ENCODE measurements around the gene FOXP1.
"Not testable (repeated sequence)": the region's sequence is repeated elsewhere in the genome, so short reads cannot be mapped to it uniquely, and the experiment has no call there.

FOXP1 gene

GRCh38 chr3:71453822-71454511 is 129.6 kb downstream of the FOXP1 start:
- no peak for DNase-seq

DNA sequence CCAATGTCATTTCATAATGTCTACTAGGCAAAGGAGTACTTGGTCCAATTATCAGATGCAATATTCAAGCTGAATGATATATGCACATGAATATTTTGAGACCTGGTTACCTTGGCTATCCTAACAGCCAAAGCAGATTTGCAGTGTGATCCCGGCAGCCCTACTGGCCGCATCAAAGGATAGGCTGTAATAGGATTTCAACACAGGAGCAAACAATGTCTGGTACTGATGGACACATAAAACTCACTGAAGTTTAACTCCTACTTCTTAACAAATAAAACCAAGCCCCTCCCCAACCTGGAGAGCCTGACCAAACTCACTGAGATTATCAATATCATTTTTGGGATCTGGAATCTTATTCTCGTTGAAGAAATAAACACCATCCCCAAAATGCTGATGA is 130.2 kb downstream of the FOXP1 start:
- no peak for DNase-seq

DNA sequence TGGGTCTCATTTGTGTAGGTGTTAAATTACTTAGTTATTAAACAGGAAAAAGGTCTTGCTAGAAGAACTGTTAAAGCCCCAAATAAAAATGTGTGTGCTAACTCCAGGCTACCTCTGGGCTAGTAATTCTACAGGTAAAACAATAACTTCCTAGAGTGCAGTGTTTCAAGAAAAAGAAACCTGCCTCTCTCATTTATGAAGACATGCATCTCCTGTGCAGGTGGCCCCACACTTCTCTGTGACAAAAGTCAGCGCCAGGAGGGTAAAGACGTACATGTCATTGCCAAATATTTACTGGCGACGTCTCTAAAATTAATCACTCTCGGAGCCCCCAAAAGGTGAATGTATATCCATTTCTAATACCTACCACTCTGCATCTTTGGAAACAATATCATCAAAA is 131.7 kb downstream of the FOXP1 start:
- DNase-seq, result no peak

GRCh38 chr3:71451060-71451459 is 132.5 kb downstream of the FOXP1 start:
- no peak for DNase-seq

GRCh38 chr3:71450162-71450561 is 133.4 kb downstream of the FOXP1 start:
- no peak for DNase-seq

DNA sequence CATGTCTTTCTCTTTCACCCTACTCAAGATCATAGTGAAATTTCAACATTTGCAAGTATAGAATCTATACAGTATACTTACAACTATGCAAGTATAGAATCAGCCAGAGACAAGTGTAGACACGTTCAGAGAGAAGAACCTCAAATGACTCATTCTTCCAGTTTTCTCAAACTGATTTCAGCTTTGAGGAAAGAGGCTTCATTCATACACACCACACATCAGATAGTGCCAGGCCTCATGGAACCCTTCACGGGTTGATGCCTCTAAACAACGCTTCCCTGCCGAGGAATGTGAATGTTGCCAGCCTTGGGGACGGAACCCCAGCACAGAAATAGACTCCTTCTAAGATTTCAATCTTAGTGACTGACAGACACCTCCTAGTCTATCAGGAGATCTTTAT is 135.7 kb downstream of the FOXP1 start:
- no peak for DNase-seq

DNA sequence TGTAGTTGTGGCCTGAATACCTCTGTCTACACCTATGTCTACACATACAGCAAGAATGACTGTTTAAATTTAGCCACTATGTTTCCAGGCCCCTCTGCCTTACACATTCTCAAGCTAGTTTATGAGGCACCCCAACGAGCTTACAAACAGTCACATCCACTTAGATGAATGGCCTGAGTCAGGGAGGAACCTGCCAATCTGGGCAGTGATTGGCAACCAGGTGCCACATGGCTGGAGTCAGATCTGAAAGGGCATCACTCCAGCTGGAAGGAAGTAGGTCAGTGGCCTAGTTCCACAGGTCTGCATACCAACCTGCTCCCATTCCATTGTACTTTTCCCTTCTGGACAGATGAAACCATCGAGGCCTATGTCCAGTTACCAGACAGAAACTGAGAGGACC is 136.3 kb downstream of the FOXP1 start:
- DNase-seq, result no peak

GRCh38 chr3:71446734-71447133 is 136.8 kb downstream of the FOXP1 start:
- DNase-seq, result no peak

DNA sequence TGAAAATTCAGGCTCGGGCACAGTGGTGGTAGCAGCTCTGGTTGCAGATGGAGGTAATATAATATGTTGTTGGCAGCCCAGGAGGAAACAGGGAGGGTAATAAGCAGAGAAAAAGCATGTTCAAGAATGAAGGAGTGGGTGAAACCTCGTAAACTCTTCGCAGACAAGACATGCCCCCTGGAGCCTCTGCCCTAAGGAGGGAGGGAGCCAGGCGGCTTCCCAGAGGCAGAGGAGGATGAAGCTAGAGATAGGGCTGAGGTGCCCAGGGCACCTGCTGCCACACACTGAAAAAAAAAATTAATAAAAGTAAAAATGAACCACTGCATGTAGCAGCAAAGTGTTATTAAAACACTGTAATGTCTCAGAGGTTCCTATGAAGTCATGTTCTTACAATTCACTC is 137.3 kb downstream of the FOXP1 start:
- no peak for DNase-seq

DNA sequence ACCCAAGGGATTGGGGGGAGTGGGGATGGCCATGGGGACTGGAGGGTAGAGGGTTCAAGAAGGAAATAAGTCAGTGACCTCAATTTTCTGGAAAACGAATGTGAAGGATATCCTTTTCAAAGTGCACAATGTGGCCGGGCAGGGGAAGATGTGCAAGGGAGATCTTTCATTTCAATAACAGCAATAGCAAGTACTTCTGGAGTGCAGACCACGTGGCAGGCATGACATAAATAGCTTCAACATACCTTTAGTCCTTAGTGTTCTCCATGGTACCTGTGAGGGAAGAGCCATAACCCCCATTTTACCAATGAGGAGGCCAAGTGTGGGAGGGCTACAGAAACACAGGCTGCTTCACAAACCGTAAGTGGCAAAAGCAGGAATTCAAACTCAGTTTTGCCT is 138.7 kb downstream of the FOXP1 start:
- DNase-seq, result no peak

DNA sequence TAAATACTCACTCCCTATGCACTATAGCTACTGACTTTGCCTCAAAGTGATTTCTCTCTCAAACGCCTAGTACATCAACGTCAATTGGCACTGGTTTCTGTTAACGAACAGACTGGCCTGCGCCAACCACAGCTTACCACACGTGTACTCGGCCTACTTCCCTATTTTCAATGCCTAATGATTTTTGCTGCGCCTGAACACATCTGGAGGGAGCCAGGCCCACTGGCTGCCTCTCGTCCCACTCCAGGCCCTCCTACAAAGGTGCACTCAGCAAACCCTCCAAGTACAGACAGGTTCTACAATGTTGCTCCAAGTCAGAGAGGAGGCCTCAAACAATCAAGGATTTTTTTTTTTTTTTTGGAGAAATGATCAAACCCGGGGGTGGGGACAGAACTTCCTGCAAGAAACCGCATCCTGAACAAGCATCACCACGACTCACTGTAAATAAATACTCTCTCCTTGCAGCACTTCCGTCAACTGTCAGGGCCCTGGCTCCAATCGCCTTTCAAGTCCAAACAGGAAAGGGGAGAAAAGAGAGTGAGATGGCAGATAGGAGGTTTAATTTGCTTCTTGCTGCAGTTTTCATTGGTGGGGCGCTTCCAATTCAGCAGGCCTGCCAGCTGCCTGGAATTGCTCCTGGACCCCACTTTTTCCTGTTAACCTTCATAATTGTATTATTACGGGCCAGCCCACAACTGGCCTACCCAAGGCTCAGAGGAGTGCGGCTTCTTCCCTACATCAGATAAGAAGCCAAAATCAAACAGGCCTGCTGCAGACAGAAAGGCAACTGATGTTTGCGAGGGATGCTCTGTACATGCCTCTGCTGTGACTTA is 139.3 kb downstream of the FOXP1 start:
- DNase-seq, result peak in 8 of 56 donors; percentile 12 to 37 (median 18)

DNA sequence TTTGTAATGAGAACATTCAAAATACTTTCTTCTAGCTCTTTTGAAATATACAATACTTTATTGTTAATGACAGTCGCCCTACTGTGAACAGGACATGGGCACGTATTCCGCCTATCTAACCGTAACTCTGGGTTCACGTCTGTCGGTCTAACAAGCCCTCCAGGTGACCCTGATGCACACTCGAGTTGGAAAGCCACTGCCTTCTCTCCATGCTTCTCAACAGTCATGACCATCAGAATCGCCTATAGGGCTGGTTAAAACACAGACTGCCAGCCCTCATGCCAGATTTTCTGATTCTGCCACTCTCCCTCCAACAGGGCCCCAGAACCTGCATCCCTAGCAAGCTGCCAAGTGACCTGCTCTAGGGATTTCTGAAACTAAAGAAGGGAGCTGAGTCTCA is 140.2 kb downstream of the FOXP1 start:
- no peak for DNase-seq

DNA sequence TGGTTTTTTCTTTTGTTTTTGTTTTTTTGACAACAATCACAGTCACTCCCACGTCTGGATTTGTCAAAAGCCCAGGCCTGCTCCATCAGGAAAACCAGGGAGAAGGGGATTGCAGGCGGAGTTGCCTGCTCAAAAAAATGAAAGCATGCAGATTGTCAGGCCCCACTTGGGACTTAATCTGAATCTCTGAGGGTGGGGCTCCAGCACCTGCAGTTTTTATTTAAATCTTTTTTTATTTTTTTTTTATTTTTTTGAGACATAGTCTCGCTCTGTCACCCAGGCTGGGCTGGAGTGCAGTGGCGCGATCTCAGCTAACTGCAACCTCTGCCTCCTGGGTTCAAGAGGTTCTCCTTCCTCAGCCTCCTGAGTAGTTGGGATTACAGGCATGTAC is 140.9 kb downstream of the FOXP1 start:
- DNase-seq, result no peak

GRCh38 chr3:71441925-71442651 is 141.4 kb downstream of the FOXP1 start:
- DNase-seq, result no peak

GRCh38 chr3:71441217-71441924 is 142.2 kb downstream of the FOXP1 start:
- DNase-seq, result peak in 12 of 56 donors; percentile 4 to 56 (median 24)

- DNase-seq, result no peak
These were observed 144.6 kb downstream of the FOXP1 start for GRCh38 chr3:71438904-71439303.

- no peak for DNase-seq
These were observed 145.3 kb downstream of the FOXP1 start for GRCh38 chr3:71438071-71438685.

- no peak for DNase-seq
These were observed 147.2 kb downstream of the FOXP1 start for GRCh38 chr3:71436337-71436736.

GRCh38 chr3:71435836-71436235 is 147.7 kb downstream of the FOXP1 start:
- DNase-seq, result not testable (repeated sequence)

GRCh38 chr3:71433631-71434030 is 149.9 kb downstream of the FOXP1 start:
- DNase-seq, result no peak

Measured in nucleus accumbens (tissue), 56 donors.